Astrocyte of the spinal cord (primary cell): ENCODE data around the gene NIF3L1.

ENCODE experiments used
- DNase-seq: peaks from one replicate; pipeline ENCODE4 v3.0.0; 2011; ENCODE audit warnings: low read depth, low spot score
- H3K4me3 ChIP-seq: 2 replicates; pipeline ENCODE4 v1.5.1; 2011; ENCODE audit warnings: low read depth, mild to moderate bottlenecking, low read length, moderate library complexity
- in situ Hi-C: cut with HindIII; loops from 2 replicates; pipeline ENCODE4 v1.10.0; 2017; ENCODE audit warnings: low sequenced_read_pairs
- TF ChIP-seq, protein P1 (sequence below): IDR thresholded peaks from 2 replicates; pipeline ENCODE4 v1.5.1; 2012; ENCODE audit warnings: low read depth, mild to moderate bottlenecking, low read length, inconsistent platforms

NIF3L1 gene, protein sequence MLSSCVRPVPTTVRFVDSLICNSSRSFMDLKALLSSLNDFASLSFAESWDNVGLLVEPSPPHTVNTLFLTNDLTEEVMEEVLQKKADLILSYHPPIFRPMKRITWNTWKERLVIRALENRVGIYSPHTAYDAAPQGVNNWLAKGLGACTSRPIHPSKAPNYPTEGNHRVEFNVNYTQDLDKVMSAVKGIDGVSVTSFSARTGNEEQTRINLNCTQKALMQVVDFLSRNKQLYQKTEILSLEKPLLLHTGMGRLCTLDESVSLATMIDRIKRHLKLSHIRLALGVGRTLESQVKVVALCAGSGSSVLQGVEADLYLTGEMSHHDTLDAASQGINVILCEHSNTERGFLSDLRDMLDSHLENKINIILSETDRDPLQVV

GRCh38 chr2:200888704-200889625, at the start of gene NIF3L1, which contains the start of gene PPIL3:
Gene NIF3L1, plus strand, starts transcription at chr2:200889371. Its CDS starts 2,573 bp downstream, at chr2:200891944.
Gene PPIL3, minus strand, starts transcription at chr2:200889077. Its CDS starts 1,462 bp downstream, at chr2:200887615.
- TF ChIP-seq, protein P1, sequence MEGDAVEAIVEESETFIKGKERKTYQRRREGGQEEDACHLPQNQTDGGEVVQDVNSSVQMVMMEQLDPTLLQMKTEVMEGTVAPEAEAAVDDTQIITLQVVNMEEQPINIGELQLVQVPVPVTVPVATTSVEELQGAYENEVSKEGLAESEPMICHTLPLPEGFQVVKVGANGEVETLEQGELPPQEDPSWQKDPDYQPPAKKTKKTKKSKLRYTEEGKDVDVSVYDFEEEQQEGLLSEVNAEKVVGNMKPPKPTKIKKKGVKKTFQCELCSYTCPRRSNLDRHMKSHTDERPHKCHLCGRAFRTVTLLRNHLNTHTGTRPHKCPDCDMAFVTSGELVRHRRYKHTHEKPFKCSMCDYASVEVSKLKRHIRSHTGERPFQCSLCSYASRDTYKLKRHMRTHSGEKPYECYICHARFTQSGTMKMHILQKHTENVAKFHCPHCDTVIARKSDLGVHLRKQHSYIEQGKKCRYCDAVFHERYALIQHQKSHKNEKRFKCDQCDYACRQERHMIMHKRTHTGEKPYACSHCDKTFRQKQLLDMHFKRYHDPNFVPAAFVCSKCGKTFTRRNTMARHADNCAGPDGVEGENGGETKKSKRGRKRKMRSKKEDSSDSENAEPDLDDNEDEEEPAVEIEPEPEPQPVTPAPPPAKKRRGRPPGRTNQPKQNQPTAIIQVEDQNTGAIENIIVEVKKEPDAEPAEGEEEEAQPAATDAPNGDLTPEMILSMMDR, result no peak
- H3K4me3 ChIP-seq, result peak within 1 kb of the TSS; percentile 93
- in situ Hi-C loops, result no loop called here
- DNase-seq, result peak; percentile 99

DNA sequence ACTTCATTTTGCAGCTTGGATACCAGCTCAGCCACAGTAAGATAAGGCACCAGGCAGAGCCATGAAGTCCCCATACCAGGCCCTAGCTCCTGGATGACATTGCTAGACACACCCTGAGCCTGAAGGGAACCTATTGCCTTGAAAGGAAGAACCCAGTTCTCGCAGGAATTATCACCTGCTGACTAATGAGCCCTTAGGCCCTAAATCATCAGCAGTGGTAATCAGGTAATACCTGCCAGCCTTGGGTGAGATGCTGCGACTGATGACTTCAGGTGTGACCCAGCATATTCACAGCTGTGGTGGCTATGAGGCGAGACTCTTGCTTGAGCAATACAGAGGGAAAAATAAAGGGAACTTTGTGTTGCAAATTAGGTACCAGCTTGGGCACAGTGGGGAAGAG, 49.7 kb upstream of the NIF3L1 start:
- no peak overlapping the region for H3K4me3 ChIP-seq
- DNase-seq, result no peak
- TF ChIP-seq, protein P1, result no peak
- in situ Hi-C loops, result no loop called here

DNA sequence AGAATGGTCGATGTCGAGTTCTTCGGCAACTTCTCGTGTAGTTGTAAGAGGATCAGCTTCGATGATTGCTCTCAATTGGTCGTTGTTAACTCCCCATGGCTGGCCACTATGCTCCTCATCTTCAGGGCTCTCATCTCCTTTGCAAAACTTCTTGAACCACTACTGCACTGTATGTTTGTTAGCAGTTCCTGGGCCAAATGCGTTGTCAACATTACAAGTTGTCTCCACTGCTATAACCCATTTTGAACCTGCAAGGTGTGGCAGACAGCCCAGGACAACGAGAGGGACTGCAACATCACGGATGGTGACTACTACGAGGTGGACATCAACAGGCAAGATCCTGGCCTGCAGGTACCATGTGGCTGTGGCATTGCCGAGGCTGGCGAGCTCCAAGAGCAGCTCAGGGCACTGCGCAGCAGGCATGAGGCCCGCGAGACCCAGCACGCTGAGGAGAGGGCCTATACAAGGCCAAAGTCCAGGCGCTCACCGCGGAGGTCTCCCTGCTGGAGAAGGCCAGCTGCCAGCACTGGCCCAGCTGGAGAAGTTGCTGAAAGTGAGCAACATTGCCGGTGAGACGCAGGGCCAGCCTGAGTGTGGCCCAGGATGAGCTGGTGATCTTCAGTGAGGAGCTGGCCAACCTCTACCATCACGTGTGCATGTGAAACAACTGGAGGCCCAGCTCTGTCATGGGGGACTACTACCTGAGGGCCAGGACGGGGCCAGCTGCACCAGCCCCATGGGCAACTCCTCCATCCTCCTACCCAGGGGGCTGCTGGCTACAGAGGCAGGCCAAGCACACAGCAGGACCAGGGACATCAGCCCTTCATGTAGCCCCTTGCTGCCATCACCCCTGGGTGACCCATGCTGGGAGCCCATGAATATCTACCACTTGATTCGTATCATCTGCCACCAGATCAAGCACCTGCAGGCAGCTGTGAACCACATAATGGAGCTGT, 44.9 kb upstream of the NIF3L1 start:
- no peak overlapping the region for H3K4me3 ChIP-seq
- in situ Hi-C loops, result no loop called here
- TF ChIP-seq, protein P1, result no peak
- DNase-seq, result no peak

GRCh38 chr2:200845194-200845593, 44.0 kb upstream of the NIF3L1 start:
- no peak overlapping the region for H3K4me3 ChIP-seq
- DNase-seq, result no peak
- TF ChIP-seq, protein P1, result no peak
- in situ Hi-C loops, result no loop called here

DNA sequence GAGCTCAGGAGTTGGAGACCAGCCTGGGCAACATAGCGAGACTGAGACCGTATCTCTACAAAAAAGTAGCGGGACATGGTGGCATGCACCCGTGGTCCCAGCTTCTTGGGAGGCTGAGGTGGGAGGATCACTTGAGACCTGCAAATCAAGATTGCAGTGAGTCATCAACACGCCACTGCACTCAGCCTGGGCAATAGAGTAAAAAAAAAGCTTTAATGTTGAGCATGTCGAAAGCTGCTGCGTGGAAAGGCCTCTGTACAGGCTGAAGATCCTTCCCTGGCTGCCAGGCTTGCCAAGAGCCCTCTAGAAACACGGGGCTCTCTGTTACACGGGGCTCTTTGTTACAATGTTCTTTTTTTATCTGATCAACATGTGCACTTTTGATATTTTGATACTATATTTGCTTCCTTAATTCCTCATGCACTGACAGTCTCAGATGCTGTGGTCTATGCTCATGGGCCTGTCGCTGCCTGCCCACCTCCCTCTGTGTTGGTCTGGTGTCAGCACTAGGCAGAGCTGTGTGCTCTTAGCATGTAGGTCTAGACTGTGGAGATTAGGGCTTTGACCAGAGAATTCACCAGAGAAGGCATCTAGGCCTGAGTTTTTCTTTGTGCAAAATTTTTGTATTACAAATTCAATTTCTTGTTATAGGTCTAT, 43.4 kb upstream of the NIF3L1 start:
- TF ChIP-seq, protein P1, result no peak
- no peak overlapping the region for H3K4me3 ChIP-seq
- in situ Hi-C loops, result no loop called here
- no peak for DNase-seq
